H9 (cell line): ENCODE measurements around the gene ENPP4. TPM values are rescaled to one million over a fixed set of nuclear protein-coding genes. Genes with fewer than 3 reads are reported as not detected.

Experiments
- DNase-seq: peaks from one replicate; pipeline ENCODE4 v3.0.0-alpha.2; 2017
- H2AFZ ChIP-seq: one replicate; pipeline ENCODE4 v1.6.1; 2013; ENCODE audit warnings: mild to moderate bottlenecking, low read length, control low read depth, moderate library complexity
- H2AK5ac ChIP-seq: 2 replicates; pipeline ENCODE4 v1.6.1; 2013; ENCODE audit warnings: low read length, control low read depth, mixed read lengths; ENCODE audit not compliant: insufficient read length
- H2BK120ac ChIP-seq: one replicate; pipeline ENCODE4 v1.6.1; 2013; ENCODE audit warnings: low read depth, mild to moderate bottlenecking, low read length, control low read depth, inconsistent platforms; ENCODE audit not compliant: poor library complexity, severe bottlenecking
- H2BK12ac ChIP-seq: 2 replicates; pipeline ENCODE4 v1.6.1; 2013; ENCODE audit warnings: low read length, control low read depth, mixed read lengths, low read depth; ENCODE audit not compliant: insufficient read length
- H2BK15ac ChIP-seq: 2 replicates; pipeline ENCODE4 v1.6.1; 2013; ENCODE audit warnings: low read depth, low read length, control low read depth
- H2BK20ac ChIP-seq: one replicate; pipeline ENCODE4 v1.6.1; 2013; ENCODE audit warnings: low read depth, mild to moderate bottlenecking, low read length, control low read depth, inconsistent platforms; ENCODE audit not compliant: poor library complexity, severe bottlenecking
- H2BK5ac ChIP-seq: 2 replicates; pipeline ENCODE4 v1.6.1; 2013; ENCODE audit warnings: low read length, control low read depth, mixed read lengths; ENCODE audit not compliant: insufficient read length
- H3K14ac ChIP-seq: 2 replicates; pipeline ENCODE4 v1.6.1; 2013; ENCODE audit warnings: low read length, control low read depth; ENCODE audit not compliant: insufficient read depth
- H3K18ac ChIP-seq: 2 replicates; pipeline ENCODE4 v1.6.1; 2013; ENCODE audit warnings: low read depth, mild to moderate bottlenecking, mixed read lengths, low read length, control low read depth; ENCODE audit not compliant: insufficient read length
- H3K23ac ChIP-seq: 2 replicates; pipeline ENCODE4 v1.6.1; 2013; ENCODE audit warnings: low read length, control low read depth, mixed read lengths, low read depth; ENCODE audit not compliant: insufficient read length
- H3K23me2 ChIP-seq: 2 replicates; pipeline ENCODE4 v1.6.1; 2013; ENCODE audit warnings: low read depth, mild to moderate bottlenecking, mixed read lengths, low read length, control low read depth; ENCODE audit not compliant: insufficient read length, poor library complexity, severe bottlenecking
- H3K27ac ChIP-seq: 2 replicates; pipeline ENCODE4 v1.5.1; 2013; ENCODE audit warnings: low read length, control low read depth, mixed read lengths, low read depth; ENCODE audit not compliant: insufficient read length
- H3K27me3 ChIP-seq: 2 replicates; pipeline ENCODE4 v1.6.1; 2013; ENCODE audit warnings: low read length, control low read depth, inconsistent platforms; ENCODE audit not compliant: insufficient read depth
- H3K4ac ChIP-seq: 2 replicates; pipeline ENCODE4 v1.6.1; 2013; ENCODE audit warnings: low read depth, mild to moderate bottlenecking, control low read depth, inconsistent platforms, low read length, moderate library complexity
- H3K4me1 ChIP-seq: 2 replicates; pipeline ENCODE4 v1.6.1; 2013; ENCODE audit warnings: low read length, control low read depth, inconsistent platforms; ENCODE audit not compliant: insufficient read depth
- H3K4me2 ChIP-seq: 2 replicates; pipeline ENCODE4 v1.6.1; 2013; ENCODE audit warnings: low read length, control low read depth, mixed read lengths; ENCODE audit not compliant: insufficient read length, insufficient read depth
- H3K56ac ChIP-seq: 2 replicates; pipeline ENCODE4 v1.6.1; 2013; ENCODE audit warnings: low read depth, mild to moderate bottlenecking, mixed read lengths, low read length, control low read depth; ENCODE audit not compliant: insufficient read length
- H3K79me1 ChIP-seq: 2 replicates; pipeline ENCODE4 v1.6.1; 2013; ENCODE audit warnings: low read depth, mild to moderate bottlenecking, moderate library complexity, low read length, control low read depth, inconsistent platforms; ENCODE audit not compliant: insufficient read depth, poor library complexity, severe bottlenecking
- H3K79me2 ChIP-seq: 2 replicates; pipeline ENCODE4 v1.6.1; 2013; ENCODE audit warnings: low read length, control low read depth, inconsistent platforms; ENCODE audit not compliant: insufficient read depth
- H3K9ac ChIP-seq: 2 replicates; pipeline ENCODE4 v1.6.1; 2013; ENCODE audit warnings: low read length, control low read depth, mixed read lengths; ENCODE audit not compliant: insufficient read length; ENCODE audit errors: extremely low read depth
- H3K9me3 ChIP-seq: one replicate; pipeline ENCODE4 v1.6.1; 2013; ENCODE audit warnings: low read depth, low read length, inconsistent platforms; ENCODE audit not compliant: control insufficient read depth
- H3T11ph ChIP-seq: one replicate; pipeline ENCODE4 v1.6.1; 2013; ENCODE audit warnings: mild to moderate bottlenecking, low read length, control low read depth, inconsistent platforms
- H4K20me1 ChIP-seq: one replicate; pipeline ENCODE4 v1.6.1; 2013; ENCODE audit not compliant: control insufficient read depth, insufficient read length, insufficient read depth
- H4K5ac ChIP-seq: 2 replicates; pipeline ENCODE4 v1.6.1; 2013; ENCODE audit warnings: low read depth, mild to moderate bottlenecking, mixed read lengths, low read length, control low read depth; ENCODE audit not compliant: insufficient read length
- H4K8ac ChIP-seq: replicated peaks from 2 replicates; pipeline ENCODE4 v1.6.1; 2013; ENCODE audit warnings: low read length, control low read depth, mixed read lengths, low read depth; ENCODE audit not compliant: insufficient read length
- H4K91ac ChIP-seq: 2 replicates; pipeline ENCODE4 v1.6.1; 2013; ENCODE audit warnings: low read depth, mild to moderate bottlenecking, moderate library complexity, mixed read lengths, low read length, control low read depth; ENCODE audit not compliant: insufficient read length
- H3K27ac Mint-ChIP-seq, 3 experiments: 2 replicates in 2 of 3; 3 replicates in 1 of 3; pipeline ENCODE4 v1.8.0; 2020 to 2021; ENCODE audit warnings: mixed read lengths in 3 of 3, mild to moderate bottlenecking in 1 of 3, moderate library complexity in 1 of 3
- H3K27me3 Mint-ChIP-seq: 2 replicates; pipeline ENCODE4 v1.8.0; 2021; ENCODE audit warnings: low read depth, mild to moderate bottlenecking, moderate library complexity, mixed read lengths
- H3K36me3 Mint-ChIP-seq, 3 experiments: 2 replicates in 2 of 3; 3 replicates in 1 of 3; pipeline ENCODE4 v1.8.0; 2020 to 2021; ENCODE audit warnings: low read depth in 3 of 3, mixed read lengths in 3 of 3; ENCODE audit not compliant: insufficient read depth in 1 of 3
- H3K4me1 Mint-ChIP-seq, 2 experiments: 2 replicates each; pipeline ENCODE4 v1.8.0; 2020; ENCODE audit warnings: mixed read lengths in 2 of 2
- H3K4me3 Mint-ChIP-seq, 2 experiments: 2 replicates in 1 of 2; 3 replicates in 1 of 2; pipeline ENCODE4 v1.8.0; 2020 to 2021; ENCODE audit warnings: mild to moderate bottlenecking in 2 of 2, mixed read lengths in 2 of 2, moderate library complexity in 1 of 2
- H3K9me3 Mint-ChIP-seq, 2 experiments: 2 replicates in 1 of 2; 3 replicates in 1 of 2; pipeline ENCODE4 v1.8.0; 2020; ENCODE audit warnings: mild to moderate bottlenecking in 2 of 2, mixed read lengths in 2 of 2, moderate library complexity in 1 of 2
- WGBS: extraction: QIAGEN DNeasy Blood & Tissue Kit; methylation state at CpG from one replicate; pipeline ENCODE4 v1.1.7; 2013; ENCODE audit warnings: missing lambda C conversion rate, low lambda C conversion rate, mixed read lengths; ENCODE audit not compliant: insufficient read length; ENCODE audit errors: extremely low coverage; 5-methylcytosine and 5-hydroxymethylcytosine counted together
- total RNA-seq: library from RNA; stranded (reverse); gene quantifications from 2 replicates; pipeline ENCODE4 v1.2.1, GENCODE V29; 2021
- TF ChIP-seq, protein P1 (sequence below): fragments of 200-600 bp; sonication (generic); conservative IDR thresholded peaks from 3 replicates; pipeline ENCODE4 v1.8.0; 2021; ENCODE audit warnings: antibody characterized with exemption, mild to moderate bottlenecking

Gene ENPP4
- total RNA-seq, 1 experiment from 2014 or later = 3.2 TPM

DNA sequence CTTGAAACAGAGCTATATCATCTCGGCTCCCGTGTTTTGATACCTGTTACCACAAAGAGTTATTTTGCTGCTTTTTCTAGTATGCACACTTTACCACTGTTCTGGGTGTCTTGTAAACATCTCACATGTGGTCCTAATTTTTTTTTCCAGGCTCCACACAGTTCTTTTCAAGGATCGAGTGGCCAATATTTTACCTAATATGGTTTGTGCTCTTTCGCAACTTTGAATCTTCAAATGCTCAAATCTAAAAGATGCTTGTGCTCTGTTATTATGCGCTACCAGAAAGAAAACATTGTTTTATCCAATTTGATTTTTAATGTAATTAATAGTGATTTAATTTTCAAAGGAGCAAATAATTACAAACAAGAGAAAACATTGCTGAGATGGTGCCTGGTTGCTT, 30.3 kb downstream of the ENPP4 start:
- H3K9me3 Mint-ChIP-seq = peaks cover 3 to 9% of the 10 kb centered on the region in 2 experiments; a peak in 3 of 5 replicates
- Histone ChIP-seq H2AFZ (no peak overlapping the region), H4K20me1 (no peaks in the 10 kb centered on the region), H3T11ph (no peak overlapping the region), H3K14ac (no peak overlapping the region), H2BK12ac (no peak overlapping the region), H3K27me3 (no peaks in the 10 kb centered on the region), H3K79me2 (no peaks in the 10 kb centered on the region), H3K18ac (no peak overlapping the region), H3K9me3 (no peaks in the 10 kb centered on the region), H3K4ac (no peak overlapping the region), H3K9ac (no peak overlapping the region), H3K23ac (no peak overlapping the region), H3K4me1 (no peaks in the 10 kb centered on the region), H4K8ac (no peak overlapping the region), H3K27ac (no peak overlapping the region), H4K91ac (no peak overlapping the region), H3K79me1 (no peaks in the 10 kb centered on the region), H4K5ac (no peak overlapping the region), H2BK15ac (no peak overlapping the region), H2BK5ac (no peak overlapping the region), H3K4me2 (no peak overlapping the region), H3K56ac (no peak overlapping the region), H2BK120ac (no peak overlapping the region), H2AK5ac (no peak overlapping the region), H3K23me2 (no peaks in the 10 kb centered on the region), H2BK20ac (no peak overlapping the region)
- TF ChIP-seq, protein P1, sequence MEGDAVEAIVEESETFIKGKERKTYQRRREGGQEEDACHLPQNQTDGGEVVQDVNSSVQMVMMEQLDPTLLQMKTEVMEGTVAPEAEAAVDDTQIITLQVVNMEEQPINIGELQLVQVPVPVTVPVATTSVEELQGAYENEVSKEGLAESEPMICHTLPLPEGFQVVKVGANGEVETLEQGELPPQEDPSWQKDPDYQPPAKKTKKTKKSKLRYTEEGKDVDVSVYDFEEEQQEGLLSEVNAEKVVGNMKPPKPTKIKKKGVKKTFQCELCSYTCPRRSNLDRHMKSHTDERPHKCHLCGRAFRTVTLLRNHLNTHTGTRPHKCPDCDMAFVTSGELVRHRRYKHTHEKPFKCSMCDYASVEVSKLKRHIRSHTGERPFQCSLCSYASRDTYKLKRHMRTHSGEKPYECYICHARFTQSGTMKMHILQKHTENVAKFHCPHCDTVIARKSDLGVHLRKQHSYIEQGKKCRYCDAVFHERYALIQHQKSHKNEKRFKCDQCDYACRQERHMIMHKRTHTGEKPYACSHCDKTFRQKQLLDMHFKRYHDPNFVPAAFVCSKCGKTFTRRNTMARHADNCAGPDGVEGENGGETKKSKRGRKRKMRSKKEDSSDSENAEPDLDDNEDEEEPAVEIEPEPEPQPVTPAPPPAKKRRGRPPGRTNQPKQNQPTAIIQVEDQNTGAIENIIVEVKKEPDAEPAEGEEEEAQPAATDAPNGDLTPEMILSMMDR = no peak
- no peaks in the 10 kb centered on the region for H3K27me3 Mint-ChIP-seq
- no peak overlapping the region for H3K4me3 Mint-ChIP-seq
- DNase-seq = no peak
- peaks cover 2 to 7% of the 10 kb centered on the region in 2 experiments; a peak in 3 of 4 replicates for H3K4me1 Mint-ChIP-seq
- no CpG with 5 or more reads among the region's 5 CpGs for WGBS
- H3K27ac Mint-ChIP-seq = no peak overlapping the region
- peaks cover 26 to 52% (median 40%) of the 10 kb centered on the region in 3 experiments for H3K36me3 Mint-ChIP-seq
